NT2/D1 (cell line): ENCODE measurements around the gene MUC6.

Experiments
- DNase-seq: peaks from one replicate; pipeline ENCODE4 v3.0.0-alpha.2; 2011; ENCODE audit warnings: low read depth, low spot score
- H3K27me3 ChIP-seq: 2 replicates; pipeline ENCODE4 v1.6.0; 2011; ENCODE audit warnings: mild to moderate bottlenecking; ENCODE audit not compliant: insufficient read length, insufficient read depth
- H3K36me3 ChIP-seq: 2 replicates; pipeline ENCODE4 v1.6.1; 2011; ENCODE audit warnings: mild to moderate bottlenecking, low read length, mixed read lengths; ENCODE audit not compliant: insufficient read depth, insufficient read length
- H3K4me1 ChIP-seq: 2 replicates; pipeline ENCODE4 v1.5.1; 2011; ENCODE audit not compliant: insufficient read depth, insufficient read length
- H3K4me3 ChIP-seq: 2 replicates; pipeline ENCODE4 v1.5.1; 2011; ENCODE audit warnings: low read depth; ENCODE audit not compliant: insufficient read length
- H3K9ac ChIP-seq: 2 replicates; pipeline ENCODE4 v1.6.0; 2011; ENCODE audit warnings: low read depth; ENCODE audit not compliant: insufficient read length
- H3K9me3 ChIP-seq: 2 replicates; pipeline ENCODE4 v1.5.1; 2011; ENCODE audit warnings: mild to moderate bottlenecking, low read length; ENCODE audit not compliant: insufficient read depth
- SUZ12 ChIP-seq: IDR thresholded peaks from 2 replicates; pipeline ENCODE4 v1.6.1; 2011; ENCODE audit not compliant: insufficient read length, insufficient read depth; ENCODE audit errors: extremely low read depth
- YY1 ChIP-seq: IDR thresholded peaks from 2 replicates; pipeline ENCODE4 v1.6.1; 2011; ENCODE audit not compliant: insufficient read length, insufficient read depth
- ZNF274 ChIP-seq: IDR thresholded peaks from 2 replicates; pipeline ENCODE4 v1.6.1; 2011; ENCODE audit warnings: mild to moderate bottlenecking, low read depth, low read length

Gene MUC6

DNA sequence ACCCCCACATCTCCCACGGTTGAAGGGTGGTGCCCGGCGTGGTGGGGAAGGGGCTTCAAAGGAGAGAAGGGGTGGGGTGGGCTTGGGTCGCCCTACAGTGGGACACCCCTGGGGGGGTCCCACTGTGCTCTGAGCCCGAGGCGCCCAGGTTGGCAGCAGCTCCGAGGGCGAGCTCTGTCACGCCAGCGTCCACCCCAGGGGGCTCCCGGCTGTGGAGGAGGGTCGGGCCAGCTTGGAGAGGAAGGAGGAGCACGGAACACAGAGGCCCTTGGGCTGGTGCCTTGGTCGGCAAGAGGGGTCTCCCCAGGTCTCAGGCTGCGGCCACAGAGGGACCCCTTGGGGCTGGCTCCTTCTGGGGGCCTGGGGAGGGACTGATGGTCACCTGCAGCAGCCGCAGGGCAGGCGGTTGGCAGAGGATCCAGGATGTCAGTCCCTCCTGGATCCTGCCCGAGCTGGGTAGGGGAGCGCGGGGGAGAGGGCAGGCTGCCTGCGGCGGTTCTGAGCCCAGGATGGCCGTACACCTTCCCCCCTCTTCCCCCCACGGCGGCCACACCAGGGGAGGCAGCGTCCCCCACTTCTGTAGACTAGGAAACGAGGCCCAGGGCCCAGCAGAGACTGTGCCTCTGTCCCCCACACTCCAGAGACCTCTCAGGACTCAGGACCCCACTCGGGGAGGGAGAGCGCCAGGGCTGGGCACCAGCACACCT, 788 bp downstream of the MUC6 start:
- Histone ChIP-seq H3K9ac (no peak overlapping the region), H3K4me1 (peaks cover 8% of the 10 kb centered on the region), H3K27me3 (no peaks in the 10 kb centered on the region), H3K36me3 (no peaks in the 10 kb centered on the region), H3K4me3 (no peak overlapping the region), H3K9me3 (no peaks in the 10 kb centered on the region)
- DNase-seq = no peak
- no peak for TF ChIP-seq YY1
- no peak for TF ChIP-seq SUZ12
- no peak for TF ChIP-seq ZNF274

DNA sequence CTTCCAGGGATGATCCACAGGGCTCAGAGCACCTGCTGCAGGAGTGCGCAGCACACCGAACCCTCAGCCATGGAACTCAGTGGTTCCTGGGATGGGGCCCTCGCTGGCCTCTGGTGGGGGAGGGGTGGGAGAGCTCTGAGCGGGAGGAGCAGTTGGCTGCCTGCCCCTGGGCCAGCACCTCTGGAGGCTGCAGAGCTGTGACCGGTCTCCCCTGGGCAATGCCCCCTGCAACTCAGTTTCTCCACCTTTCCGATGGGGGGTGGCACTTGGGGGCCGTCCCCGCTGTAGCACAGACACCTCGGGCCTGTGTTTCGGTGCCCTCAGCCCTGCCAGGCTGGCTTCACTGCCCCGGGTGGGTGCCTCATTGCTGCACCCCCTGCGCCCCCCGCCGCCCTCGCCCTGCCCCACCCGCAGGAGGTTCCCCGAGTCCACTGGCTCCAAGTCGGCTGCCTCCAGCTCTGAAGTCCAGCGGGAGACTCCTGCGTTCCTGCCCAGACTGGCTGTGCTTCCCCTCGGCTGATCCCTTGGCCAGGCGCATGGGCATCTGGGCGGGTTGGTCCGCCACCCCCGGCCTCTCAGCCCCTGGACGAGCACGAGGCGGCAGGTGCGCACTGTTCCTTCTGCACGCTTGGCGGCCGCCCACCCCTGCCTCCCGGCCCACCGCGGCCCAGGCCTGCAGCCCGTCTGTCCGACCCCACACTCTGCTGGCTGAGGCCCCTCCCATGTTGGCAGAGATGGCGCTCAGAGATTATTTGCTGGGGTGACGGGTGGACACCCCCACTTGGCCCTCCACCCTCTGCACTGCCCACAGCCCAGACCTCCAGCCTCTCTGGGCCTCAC, 1.8 kb downstream of the MUC6 start:
- Histone ChIP-seq H3K36me3 (no peaks in the 10 kb centered on the region), H3K27me3 (no peaks in the 10 kb centered on the region), H3K9me3 (no peaks in the 10 kb centered on the region), H3K4me3 (no peak overlapping the region), H3K4me1 (peaks cover 8% of the 10 kb centered on the region), H3K9ac (peak overlapping the region; percentile 0)
- no peak for DNase-seq
- TF ChIP-seq SUZ12 (no peak), YY1 (no peak), ZNF274 (no peak)

DNA sequence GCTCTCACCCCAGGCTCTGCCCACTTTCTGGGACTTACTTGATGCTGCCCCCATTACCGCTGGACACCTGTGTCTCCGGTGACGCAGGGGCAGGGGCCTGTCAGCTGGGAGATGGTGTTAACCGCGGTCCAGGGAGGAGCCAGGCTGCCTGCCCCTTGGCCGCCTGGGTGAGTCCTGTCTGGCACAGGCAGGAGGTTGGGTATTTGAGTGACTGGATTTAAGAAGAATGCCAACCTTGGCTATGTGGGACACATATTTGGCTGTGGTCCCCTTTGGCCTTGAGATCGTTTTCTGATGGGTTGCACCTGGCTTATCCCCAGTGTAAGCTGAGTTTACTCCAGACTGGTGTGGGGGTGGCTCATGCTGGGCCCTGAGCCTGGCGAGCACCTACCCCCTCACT, 2.5 kb downstream of the MUC6 start:
- H3K27me3 ChIP-seq = no peaks in the 10 kb centered on the region
- DNase-seq = no peak
- TF ChIP-seq ZNF274 = no peak
- no peak for TF ChIP-seq SUZ12
- TF ChIP-seq YY1 = no peak
- no peak overlapping the region for H3K4me3 ChIP-seq
- H3K36me3 ChIP-seq = no peaks in the 10 kb centered on the region
- peaks cover 8% of the 10 kb centered on the region for H3K4me1 ChIP-seq
- no peaks in the 10 kb centered on the region for H3K9me3 ChIP-seq
- no peak overlapping the region for H3K9ac ChIP-seq

- Histone ChIP-seq H3K4me3 (no peak overlapping the region), H3K36me3 (no peaks in the 10 kb centered on the region), H3K4me1 (peaks cover 10% of the 10 kb centered on the region), H3K27me3 (no peaks in the 10 kb centered on the region), H3K9me3 (no peaks in the 10 kb centered on the region), H3K9ac (no peak overlapping the region)
- TF ChIP-seq SUZ12 (no peak), YY1 (no peak)
- DNase-seq = no peak
Observed at GRCh38 chr11:1033016-1033798, 3.3 kb downstream of the MUC6 start.

GRCh38 chr11:1032310-1032891, 4.1 kb downstream of the MUC6 start:
- Histone ChIP-seq H3K27me3 (no peaks in the 10 kb centered on the region), H3K4me3 (no peak overlapping the region), H3K4me1 (peaks cover 10% of the 10 kb centered on the region), H3K9me3 (no peaks in the 10 kb centered on the region), H3K36me3 (no peaks in the 10 kb centered on the region), H3K9ac (no peak overlapping the region)
- no peak for TF ChIP-seq YY1
- TF ChIP-seq SUZ12 = no peak
- DNase-seq = no peak

GRCh38 chr11:1031121-1031899, 5.2 kb downstream of the MUC6 start:
- TF ChIP-seq ZNF274 (no peak), SUZ12 (no peak), YY1 (no peak)
- no peaks in the 10 kb centered on the region for H3K9me3 ChIP-seq
- H3K4me3 ChIP-seq = no peak overlapping the region
- H3K27me3 ChIP-seq = no peaks in the 10 kb centered on the region
- no peak for DNase-seq
- no peak overlapping the region for H3K9ac ChIP-seq
- H3K4me1 ChIP-seq = peaks cover 10% of the 10 kb centered on the region
- H3K36me3 ChIP-seq = peaks cover 4% of the 10 kb centered on the region
